CD4-positive, alpha-beta T cell treated with Interleukin-4 for 1 hour (primary cell): ENCODE data around the gene FBLN2.

Experiments
- DNase-seq, 2 donors: peaks; one replicate each; pipeline ENCODE4 v3.0.0-alpha.2; 2020 to 2022

The FBLN2 gene

DNA sequence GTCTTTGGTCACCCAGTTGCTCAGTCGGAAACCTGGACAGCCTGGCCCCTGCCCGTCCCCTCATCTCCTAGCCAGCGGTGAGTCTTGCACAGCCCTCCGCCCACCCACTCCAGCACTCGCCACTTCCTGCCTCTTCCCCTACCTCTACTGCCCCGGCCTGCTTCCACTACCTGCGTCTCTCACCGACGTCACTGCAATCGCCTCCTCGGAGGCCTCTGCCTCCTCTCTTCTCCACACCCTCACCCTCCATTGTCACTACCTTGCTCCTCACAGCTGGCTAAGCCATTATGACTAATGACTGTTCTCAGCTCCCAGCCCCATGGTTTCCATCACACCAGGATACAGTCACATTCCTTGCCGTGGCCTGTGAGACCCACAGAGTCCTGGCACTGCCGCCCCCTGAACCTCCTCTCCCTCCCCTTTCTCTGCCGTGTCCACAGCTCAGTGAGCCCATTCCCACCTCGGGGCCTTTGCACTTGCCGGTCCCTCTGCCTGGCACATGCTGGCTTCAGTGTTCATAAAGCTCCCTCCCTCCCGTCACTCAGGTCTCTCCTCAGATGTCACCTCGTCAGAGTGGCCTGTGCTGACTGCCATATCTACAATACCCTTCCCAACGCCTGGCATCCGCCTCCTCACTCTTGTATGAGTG lies 104.8 kb downstream of the FBLN2 start:
- DNase-seq = no peak

DNA sequence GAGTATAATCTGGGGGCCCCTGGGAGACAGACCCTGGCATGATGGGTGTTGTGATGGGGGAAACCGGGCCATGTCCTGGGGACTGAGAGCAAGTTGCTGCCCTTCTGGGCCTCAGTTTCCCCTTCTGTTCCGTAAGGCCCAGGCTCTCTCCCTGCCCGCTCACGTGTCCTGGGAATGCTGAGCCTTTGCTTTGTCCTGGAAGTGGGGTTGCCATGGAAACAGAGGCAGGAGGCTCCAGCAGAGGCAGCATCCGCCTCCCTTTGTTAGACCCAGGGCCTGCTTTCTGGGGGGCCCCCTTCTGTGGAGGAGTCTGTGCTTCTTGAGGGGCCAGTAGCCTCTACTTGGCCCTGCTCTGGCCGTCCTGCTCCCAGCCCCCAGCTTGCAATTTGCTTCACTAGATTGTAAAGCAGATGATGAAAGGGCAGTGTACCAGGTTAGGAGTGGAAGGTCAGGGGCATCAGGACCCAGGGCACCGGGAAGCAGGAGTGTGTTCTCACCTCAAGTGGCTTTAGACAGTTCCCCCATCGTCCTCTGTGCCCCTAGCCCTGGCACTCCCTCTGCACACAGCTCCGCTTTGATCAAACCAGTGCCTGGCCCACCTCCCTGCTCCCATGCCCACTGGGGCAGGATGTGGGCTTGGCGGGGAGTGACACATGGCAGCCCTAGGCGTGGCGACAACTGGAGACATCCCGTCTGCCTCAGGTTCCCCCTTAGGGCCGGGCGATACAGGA lies 105.6 kb downstream of the FBLN2 start:
- DNase-seq = peak in 1 of 2 donors; percentile 38

DNA sequence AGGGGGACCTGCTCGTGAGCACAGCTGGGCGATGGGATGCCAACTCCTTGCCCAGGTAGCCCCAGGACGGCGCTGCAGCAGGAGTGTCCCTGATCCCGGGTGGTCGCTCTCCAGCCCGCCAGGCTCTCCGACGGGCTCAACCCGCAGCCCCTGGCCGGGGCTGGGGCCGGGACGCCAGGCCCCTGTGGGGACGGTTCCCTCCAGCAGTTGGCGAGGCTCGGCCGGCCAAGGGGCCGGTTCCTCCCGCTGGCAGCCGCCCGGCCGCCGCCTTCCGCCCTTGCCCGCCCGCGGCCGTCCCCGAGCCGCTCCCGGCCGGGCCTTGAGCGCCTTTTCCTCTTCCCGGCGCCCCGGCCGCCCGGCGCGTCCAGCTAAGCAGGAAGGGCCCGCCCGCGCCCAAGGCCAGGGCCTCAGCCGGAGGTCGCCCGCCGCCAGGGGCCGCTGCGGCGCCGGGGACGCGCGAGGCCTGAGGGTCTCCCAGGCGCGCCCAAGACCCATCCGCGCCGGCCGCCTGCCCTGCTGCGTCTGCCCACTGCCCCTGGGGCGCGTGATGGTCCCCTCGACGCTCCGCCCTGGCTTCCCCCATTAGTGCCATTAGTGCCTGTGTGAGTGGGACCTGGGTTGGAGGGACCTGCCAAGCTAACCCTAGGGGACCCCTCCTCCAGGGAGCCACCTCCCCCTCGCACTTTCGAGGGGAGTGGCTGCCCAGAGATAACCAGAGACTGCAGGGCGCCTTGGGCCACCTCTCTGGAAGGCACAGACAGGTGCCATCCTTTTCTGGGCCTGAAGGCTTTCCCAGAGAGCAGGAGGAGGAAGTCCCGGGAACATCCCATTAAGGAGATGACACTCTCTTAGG lies 106.4 kb downstream of the FBLN2 start:
- peak in 1 of 2 donors; percentile 21 for DNase-seq

DNA sequence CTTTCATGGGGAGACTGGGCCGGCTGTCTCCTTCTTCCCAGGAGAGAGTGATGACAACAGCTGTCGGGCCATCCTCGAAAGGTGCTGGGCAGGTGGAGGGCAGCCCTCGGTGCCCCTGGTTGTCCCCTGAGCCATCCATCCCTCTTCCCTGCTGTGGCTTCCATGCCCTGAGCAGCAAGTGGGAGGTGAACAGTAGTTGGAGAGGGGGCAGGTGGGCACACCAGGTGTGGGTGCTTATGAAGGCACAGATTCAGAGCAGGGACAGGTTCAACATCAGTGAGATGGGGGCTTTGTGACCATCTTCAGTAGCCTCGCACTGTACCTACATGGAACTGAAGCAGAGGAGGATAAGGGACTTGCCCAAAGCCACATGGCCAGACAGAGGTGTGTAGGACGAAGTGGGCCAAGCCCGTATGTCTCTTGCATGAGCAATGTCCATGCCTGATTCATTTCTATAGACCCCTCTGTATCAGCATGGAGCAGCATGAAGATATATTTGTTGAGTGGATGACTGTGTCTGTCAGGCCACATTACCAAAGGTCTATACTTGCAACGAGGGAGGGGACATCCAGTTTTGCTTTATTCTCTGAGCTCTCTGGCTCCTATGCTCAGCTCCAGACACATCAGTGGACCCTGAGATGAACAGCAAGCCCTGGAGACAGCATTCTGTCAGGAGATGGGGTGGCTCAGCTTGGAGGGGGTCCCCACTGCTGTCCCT lies 107.8 kb downstream of the FBLN2 start:
- DNase-seq = no peak

DNA sequence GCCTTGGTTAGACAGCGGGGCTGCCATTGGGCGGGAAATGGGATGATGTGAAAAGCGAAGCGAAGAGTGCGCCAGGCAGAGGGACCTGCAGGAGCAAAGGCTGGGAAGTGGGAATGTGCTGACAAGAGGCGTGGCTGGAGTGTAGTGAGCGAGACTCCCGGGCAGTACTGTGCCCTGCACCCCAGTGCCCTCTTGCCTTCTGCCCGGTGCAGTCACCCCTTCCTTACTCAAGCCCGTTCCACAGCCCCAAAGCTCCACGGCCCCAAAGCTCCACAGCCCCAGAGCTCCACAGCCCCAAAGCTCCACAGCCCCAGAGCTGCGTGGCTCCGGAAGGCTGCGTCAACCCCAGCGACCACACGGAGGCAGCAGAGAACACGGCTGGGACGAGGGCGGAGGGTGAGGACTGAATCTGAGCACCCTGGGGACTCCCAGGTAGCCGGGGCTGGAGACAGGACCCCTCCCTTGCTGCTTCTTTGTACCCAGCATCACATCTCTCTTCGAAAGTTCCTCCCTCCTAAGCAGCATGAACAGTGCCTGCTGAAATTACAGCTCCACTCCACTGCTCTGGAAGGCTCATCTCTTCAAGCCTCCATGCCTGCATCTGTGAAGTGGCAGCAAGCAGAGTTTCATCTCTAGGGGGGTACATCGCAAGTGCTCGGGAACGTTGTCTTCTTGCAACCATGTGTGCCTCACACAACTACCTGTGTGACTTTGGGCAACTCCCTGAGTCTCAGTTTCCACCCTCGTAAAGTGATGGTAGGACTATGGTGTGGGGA lies 108.9 kb downstream of the FBLN2 start:
- DNase-seq = peak; percentile 58 to 70

DNA sequence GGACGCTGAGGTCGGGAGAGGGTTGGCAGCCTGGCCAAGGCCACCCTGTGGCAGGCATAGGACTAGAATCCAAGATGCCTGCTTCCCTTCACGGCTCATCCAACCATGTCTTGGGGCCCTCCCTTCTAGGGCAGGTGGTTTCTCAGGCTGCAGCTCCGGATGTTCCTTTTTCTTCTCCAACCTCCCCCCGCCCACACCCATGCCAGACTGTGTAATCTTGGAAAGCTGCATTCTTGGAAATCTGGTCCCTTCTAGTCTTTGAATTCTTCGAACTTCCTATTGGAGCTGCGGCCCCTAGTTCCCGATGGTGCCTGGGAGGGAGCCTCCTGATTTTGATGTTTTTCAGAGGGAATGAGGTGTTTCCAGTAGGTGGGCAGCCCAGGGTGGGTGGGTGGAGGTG lies 109.8 kb downstream of the FBLN2 start:
- DNase-seq = no peak

DNA sequence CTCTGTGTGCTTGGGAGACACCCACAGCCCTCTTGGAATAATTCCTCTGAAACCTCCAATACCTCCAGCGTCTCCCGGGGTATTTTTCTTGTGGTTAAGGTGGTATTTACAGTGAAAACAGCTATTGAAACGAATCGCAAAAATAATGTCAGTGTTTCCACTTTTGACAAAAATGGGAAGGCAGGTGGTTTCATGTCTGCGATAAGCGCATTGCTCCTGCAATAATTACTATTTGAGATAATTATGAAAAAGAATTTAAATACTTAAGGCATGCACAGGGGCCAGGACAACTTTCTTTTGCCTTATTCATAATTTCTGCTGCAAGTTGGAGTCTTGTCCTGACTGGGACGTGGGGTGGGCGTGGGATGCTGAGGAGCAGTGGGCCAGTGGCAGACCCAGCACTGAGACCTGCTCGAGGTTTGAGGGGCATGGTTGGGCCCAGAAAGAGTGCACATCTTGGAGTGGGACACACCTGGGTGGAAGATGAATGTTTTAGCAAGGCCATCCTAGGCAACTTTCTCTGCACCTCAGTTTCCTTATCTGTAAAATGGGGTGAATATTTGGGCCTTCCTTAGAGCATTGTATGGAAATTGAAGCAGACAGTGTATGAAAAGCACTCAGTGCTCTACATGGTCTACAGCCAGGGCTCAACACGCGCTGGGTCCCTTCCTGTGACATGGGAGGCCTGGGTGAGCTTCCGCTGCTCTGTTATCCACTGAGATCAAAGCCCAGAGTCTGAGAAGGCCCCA lies 110.5 kb downstream of the FBLN2 start:
- no peak for DNase-seq

DNA sequence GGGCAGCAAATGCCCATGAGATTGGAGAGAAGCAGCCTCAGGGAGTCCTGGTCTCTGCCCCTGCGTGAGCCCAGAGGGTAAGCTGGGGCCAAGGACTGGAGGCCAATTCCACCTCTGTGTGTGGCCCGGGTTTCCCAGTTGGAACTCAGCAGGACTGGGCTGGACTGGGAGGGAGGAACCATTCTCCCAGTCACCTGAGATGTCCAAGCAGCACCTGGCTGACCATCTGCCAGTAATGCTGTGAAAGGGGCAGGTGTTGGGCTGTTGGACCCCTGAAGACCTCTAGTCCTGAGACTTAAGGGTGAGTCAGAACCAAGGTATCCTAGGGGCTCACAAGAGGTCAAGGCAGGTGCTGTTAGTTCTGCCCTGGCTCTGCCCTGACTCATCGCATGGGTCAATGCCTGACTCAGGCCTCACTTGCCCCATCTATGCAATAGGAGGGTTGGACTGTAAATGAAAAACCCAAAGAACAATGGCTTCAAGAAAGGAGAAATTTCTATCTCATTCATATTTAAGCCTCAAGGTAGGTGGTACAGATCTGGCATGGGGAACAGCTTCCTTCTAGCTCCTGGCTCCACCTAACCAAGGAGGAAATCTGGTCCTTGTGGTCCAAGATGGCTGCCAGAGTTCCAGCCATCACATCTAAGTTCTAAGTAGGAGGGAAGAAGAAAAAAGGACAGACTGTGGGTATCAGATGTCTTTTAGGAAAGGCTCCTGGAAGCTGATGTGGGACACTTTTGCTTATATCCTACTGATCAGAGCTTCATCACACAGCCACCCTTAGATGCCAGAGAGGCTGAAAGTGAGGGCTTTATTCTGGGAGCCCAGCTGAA lies 111.3 kb downstream of the FBLN2 start:
- no peak for DNase-seq

DNA sequence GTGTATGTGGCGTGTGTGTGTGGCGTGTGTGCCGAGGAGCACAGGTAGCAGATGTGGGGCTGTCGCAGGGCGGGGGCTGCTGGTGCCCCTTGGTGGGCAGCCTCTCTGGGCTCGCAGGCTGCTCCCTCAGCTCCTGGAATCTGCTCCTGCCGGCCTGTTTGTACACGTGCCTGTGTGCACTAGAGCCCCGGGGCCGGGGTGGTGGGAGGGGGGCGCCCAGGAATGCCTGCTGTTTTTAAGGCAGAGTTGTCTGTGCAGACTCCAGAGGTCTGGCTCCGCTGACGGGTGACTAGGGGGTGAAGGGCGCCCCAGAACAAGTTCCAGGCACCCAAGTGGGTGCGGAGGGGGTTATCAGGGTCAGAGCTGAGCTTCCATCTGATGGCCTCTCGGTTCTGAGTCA lies 112.2 kb downstream of the FBLN2 start:
- DNase-seq = no peak

DNA sequence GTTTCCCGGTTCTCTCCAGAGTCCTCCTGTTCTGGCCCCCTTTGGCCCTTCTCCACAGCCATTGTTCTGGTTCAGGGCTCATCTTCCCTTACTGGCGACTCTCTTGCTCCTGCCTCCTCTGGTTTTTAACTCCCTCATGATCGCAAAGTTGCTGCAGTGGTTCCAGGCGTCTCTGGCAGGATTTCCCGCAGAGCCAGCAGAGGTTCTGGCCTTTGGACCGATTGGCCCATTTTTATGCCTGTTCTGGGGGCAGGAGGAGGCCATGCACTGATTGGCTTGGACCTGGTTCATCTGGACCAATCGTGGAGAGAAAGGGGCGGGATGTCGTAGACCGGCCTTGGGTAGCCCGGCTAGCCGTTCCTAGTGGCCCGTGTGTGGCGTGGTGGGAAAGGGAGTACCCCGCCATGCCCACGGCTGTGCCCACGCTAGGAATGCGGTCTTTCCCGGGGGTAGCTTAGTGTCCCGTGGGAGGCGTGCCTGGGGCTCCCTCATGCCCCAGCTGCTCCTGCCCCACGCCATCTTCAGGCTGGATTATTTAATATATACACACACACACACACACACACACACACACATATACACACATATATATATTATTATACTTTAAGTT lies 113.4 kb downstream of the FBLN2 start:
- no peak for DNase-seq

DNA sequence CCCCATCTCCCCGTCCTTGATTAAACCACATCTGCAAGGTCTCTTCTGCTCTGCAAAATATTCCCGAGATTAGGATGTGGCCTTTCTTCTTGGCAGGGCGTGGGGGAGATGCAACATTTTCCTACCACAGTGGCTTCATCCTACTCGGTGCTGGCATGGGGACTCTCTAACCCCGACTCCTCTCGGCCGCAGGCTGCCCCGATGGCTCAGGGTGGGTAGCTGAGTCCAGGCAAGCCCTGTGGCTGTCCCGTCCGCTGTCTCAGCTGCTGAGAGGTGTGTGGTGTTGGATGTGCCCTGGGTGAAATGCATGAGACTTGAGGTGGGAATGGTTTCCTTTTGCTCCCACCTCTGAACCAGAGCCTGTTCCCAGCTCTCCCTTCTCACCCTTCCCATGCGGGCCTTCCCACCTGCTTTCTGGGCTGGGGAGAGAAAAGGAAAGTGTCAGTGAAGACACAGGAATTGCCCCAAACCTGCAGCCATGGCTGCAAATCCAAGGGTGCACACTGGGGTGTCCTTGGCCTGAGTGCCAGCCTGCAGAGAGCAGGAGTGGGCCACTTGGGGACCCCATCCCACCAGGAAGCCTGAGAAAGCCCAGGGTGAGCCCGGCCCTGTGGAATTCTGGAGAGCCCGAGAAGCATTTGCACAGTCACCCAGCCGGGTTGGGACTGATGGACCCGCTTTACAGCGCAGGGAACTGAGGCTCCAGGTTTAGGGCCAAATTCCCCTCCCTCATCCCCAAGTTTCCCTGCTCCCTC lies 115.0 kb downstream of the FBLN2 start:
- no peak for DNase-seq

DNA sequence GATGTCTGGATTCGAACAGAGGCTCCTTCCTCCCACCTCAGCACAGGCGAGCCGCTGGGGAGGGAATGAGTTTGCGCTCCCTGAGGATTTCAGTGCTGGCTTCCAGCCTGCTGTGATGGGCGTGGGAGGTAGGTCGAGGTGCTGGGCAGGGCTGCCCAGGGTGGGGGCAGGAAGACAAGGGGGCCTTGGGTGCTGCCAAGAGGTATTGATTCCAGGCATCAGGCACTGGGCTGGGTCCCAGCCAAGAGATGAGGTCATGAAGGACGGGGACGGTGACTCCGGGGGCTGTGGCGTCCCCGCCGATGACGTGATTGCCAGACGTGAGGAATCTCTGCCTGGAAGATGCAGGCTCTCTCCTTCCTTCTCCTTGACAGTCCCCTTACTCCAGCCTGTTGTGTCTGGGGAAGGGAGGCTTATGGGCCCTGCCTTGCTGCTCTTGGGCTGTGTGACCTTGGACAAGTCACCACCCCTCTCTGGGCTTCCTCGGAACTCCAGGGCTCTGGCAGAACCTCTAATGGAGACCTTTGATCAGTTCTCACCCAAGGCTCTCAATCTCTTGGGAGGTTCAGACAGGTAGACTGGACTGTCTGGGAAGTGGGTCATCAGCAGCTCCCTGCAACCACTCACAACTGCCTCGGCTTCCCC lies 116.8 kb downstream of the FBLN2 start:
- no peak for DNase-seq

DNA sequence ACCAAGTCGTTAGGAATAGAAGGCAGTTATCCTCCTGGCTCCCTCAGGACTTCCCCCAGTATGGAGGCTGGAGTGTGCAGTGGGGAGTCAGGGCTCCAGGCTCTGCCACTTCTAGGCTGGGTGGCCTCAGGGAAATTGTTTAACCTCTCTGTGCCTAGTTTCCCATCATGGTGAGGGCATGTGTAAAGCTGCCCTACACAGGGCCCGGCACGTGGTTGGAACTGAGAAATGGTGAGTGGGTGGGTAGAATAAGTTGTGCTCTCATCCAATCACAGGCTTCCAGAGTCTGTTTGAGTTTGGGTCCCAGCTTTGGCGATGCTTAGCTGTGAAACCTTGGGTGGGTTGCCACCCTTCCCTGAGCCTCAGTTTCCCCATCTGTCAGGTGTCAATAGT lies 117.3 kb downstream of the FBLN2 start:
- no peak for DNase-seq

DNA sequence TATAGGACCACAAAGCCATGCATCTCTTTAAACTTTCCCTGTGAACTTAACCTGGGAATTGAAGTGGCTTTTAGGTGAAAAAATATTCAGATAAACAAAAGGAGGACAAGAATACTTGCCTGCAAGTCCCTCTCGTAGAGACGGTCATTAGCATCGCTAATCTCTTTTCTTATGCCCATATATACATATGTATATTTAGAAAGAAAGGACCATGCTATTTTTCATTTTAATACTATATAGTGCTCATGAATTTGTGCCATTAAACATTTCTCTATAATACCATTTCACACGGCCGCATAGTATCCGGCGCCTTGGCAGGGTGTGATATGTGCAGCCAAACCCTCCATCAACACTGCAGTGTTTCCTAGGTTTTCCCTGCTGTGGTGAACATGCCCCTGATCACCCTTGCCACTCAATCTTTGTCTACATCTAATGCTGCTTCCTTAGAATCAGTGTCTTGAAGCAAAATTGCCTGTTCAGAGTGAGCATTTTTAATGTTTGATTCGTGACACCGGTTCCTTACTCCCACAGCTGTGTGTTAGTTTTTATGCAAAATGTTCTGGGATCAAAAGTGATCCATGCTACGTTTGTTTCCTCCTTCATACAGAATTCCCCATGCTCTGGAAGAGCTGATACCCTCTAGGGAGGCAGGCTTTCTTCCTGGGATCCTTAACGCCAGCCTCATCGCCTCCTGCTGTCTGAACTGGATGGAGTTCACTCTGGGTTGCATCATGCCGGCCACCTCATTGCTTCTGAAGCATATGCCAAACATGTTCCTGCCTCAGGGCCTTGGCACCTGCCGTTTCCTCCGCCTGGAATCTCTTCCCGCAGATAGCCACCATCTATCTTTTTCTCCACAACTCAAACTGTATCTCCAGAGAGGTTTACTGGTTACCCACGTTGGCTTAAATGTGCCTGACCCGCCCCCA lies 118.1 kb downstream of the FBLN2 start:
- DNase-seq = no peak

DNA sequence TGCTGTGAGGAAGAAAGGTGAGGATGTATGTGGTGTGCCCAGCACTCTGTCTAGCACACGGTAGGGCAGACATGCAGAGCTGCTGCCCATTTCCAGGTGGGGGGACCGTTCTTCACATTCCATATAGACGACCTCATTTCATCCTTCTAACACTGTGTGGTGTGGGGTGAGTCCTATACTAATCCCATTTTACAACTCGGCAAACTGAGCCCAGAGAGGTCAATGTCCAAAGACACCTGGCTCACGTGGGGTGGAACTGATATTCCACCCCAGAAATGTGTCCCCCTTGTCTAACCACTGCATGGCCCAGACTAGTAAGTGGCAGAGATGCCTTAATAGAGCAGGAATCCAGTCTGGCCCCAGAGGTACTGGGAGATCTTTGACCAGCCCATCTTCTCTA lies 119.2 kb downstream of the FBLN2 start:
- DNase-seq = no peak

DNA sequence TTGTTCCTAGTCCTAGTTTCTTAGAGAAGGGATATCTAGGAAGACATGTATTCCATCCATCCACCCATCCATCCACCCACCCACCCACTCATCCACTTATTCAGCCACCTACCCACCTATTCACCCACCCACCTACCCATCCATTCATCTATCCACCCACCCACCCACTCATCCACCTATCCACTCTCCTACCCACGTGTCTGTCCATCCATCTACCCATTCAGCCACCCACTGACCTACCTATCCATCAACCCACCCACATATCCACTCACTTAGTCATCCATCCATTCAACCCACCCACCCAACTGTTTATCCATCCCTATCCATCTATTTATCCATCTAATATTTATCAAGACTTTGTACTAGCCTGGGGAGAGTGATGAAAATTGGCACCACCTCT lies 120.5 kb downstream of the FBLN2 start:
- no peak for DNase-seq

DNA sequence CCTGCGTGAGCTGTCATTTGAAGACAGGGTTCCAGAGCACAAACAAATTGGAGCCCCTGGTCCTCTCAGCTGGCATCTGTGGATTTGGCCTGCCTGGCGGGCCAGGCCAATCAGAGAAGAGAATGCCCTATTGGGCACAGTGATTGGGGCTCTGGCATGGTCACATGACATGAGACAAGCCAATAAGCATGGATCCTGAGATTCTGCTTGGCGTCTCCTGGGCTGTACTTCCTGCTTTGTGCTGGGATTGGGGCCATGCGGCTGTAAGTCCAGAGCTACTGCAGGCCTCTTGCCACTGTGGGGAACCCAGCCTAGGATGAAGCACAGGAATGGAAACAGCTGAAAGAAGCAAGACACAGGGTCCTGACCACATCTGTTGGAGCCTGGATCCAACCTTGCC lies 121.4 kb downstream of the FBLN2 start:
- DNase-seq = no peak
